ENCODE measurements around the gene PLAGL1.
"Not testable (repeated sequence)": the region's sequence is repeated elsewhere in the genome, so short reads cannot be mapped to it uniquely, and the experiment has no call there.

The PLAGL1 gene

GRCh38 chr6:144013486-144013909, 5.4 kb upstream of the PLAGL1 start:
- TF ChIP-seq CTCF (IDR thresholded peaks at IDR 0.05; ENCODE audit: low read length) (peak; percentile 83), EZH2 (IDR thresholded peaks at IDR 0.05; ENCODE audit: borderline replicate concordance, low read length) (no peak)
- H3F3A ChIP-seq (ENCODE audit: insufficient read depth, low read length): no peaks in the 10 kb centered on the region
- no peaks in the 10 kb centered on the region for H4K20me1 ChIP-seq (ENCODE audit: insufficient read depth, low read length)
- H3K27me3 ChIP-seq (ENCODE audit: insufficient read depth, low read length): no peaks in the 10 kb centered on the region
- no peaks in the 10 kb centered on the region for H3K4me1 ChIP-seq (ENCODE audit: insufficient read depth, low read length, severe bottlenecking)
- H3K4me2 ChIP-seq (ENCODE audit: low read length): no peak overlapping the region
- no peak overlapping the region for H2AFZ ChIP-seq (ENCODE audit: low read length)
- H3K27ac ChIP-seq (ENCODE audit: low read depth, low read length, poor library complexity, severe bottlenecking): no peak overlapping the region
- H3K9ac ChIP-seq (ENCODE audit: low read length): no peak overlapping the region
- no peaks in the 10 kb centered on the region for H3K36me3 ChIP-seq (ENCODE audit: insufficient read depth, low read length)
- H3K9me3 ChIP-seq (ENCODE audit: low read length): no peaks in the 10 kb centered on the region
- H3K4me3 ChIP-seq (ENCODE audit: low read depth, low read length, poor library complexity, severe bottlenecking): no peak overlapping the region
- no peaks in the 10 kb centered on the region for H3K9me2 ChIP-seq (ENCODE audit: low read depth, low read length)
- H3K79me2 ChIP-seq (ENCODE audit: insufficient read depth, low read length): no peaks in the 10 kb centered on the region

GRCh38 chr6:144012534-144012933, 4.5 kb upstream of the PLAGL1 start:
- no peaks in the 10 kb centered on the region for H3K36me3 ChIP-seq (ENCODE audit: insufficient read depth, low read length)
- no peak overlapping the region for H3K4me3 ChIP-seq (ENCODE audit: low read depth, low read length, poor library complexity, severe bottlenecking)
- no peak for TF ChIP-seq EZH2 (IDR thresholded peaks at IDR 0.05; ENCODE audit: borderline replicate concordance, low read length)
- TF ChIP-seq CTCF (IDR thresholded peaks at IDR 0.05; ENCODE audit: low read length): no peak
- H3K9me2 ChIP-seq (ENCODE audit: low read depth, low read length): no peaks in the 10 kb centered on the region
- no peaks in the 10 kb centered on the region for H3F3A ChIP-seq (ENCODE audit: insufficient read depth, low read length)
- no peak overlapping the region for H3K9ac ChIP-seq (ENCODE audit: low read length)
- H3K4me2 ChIP-seq (ENCODE audit: low read length): no peak overlapping the region
- no peaks in the 10 kb centered on the region for H3K9me3 ChIP-seq (ENCODE audit: low read length)
- H3K79me2 ChIP-seq (ENCODE audit: insufficient read depth, low read length): no peaks in the 10 kb centered on the region
- no peak overlapping the region for H3K27ac ChIP-seq (ENCODE audit: low read depth, low read length, poor library complexity, severe bottlenecking)
- H4K20me1 ChIP-seq (ENCODE audit: insufficient read depth, low read length): no peaks in the 10 kb centered on the region
- no peak overlapping the region for H2AFZ ChIP-seq (ENCODE audit: low read length)
- H3K27me3 ChIP-seq (ENCODE audit: insufficient read depth, low read length): no peaks in the 10 kb centered on the region
- H3K4me1 ChIP-seq (ENCODE audit: insufficient read depth, low read length, severe bottlenecking): no peaks in the 10 kb centered on the region

- not testable (repeated sequence) for H3K4me1 ChIP-seq (ENCODE audit: insufficient read depth, low read length, severe bottlenecking); H3K4me2 ChIP-seq (ENCODE audit: low read length); H3K9me3 ChIP-seq (ENCODE audit: low read length); H3K4me3 ChIP-seq (ENCODE audit: low read depth, low read length, poor library complexity, severe bottlenecking); H3K27ac ChIP-seq (ENCODE audit: low read depth, low read length, poor library complexity, severe bottlenecking); H3K27me3 ChIP-seq (ENCODE audit: insufficient read depth, low read length); H3K9ac ChIP-seq (ENCODE audit: low read length); H2AFZ ChIP-seq (ENCODE audit: low read length); H3K9me2 ChIP-seq (ENCODE audit: low read depth, low read length); H4K20me1 ChIP-seq (ENCODE audit: insufficient read depth, low read length); H3F3A ChIP-seq (ENCODE audit: insufficient read depth, low read length); H3K79me2 ChIP-seq (ENCODE audit: insufficient read depth, low read length); H3K36me3 ChIP-seq (ENCODE audit: insufficient read depth, low read length)
These were observed 1.6 kb upstream of the PLAGL1 start for GRCh38 chr6:144009628-144010027.

GRCh38 chr6:144008846-144009245, 787 bp upstream of the PLAGL1 start:
- Histone ChIP-seq H3K4me2 (ENCODE audit: low read length) (no peak overlapping the region), H3K9ac (ENCODE audit: low read length) (no peak overlapping the region), H3K9me2 (ENCODE audit: low read depth, low read length) (no peaks in the 10 kb centered on the region), H3K9me3 (ENCODE audit: low read length) (no peaks in the 10 kb centered on the region), H3K27ac (ENCODE audit: low read depth, low read length, poor library complexity, severe bottlenecking) (no peak overlapping the region), H3K4me3 (ENCODE audit: low read depth, low read length, poor library complexity, severe bottlenecking) (no peak overlapping the region), H4K20me1 (ENCODE audit: insufficient read depth, low read length) (no peaks in the 10 kb centered on the region), H3K79me2 (ENCODE audit: insufficient read depth, low read length) (no peaks in the 10 kb centered on the region), H3K4me1 (ENCODE audit: insufficient read depth, low read length, severe bottlenecking) (no peaks in the 10 kb centered on the region), H3F3A (ENCODE audit: insufficient read depth, low read length) (no peaks in the 10 kb centered on the region), H2AFZ (ENCODE audit: low read length) (no peak overlapping the region), H3K36me3 (ENCODE audit: insufficient read depth, low read length) (no peaks in the 10 kb centered on the region), H3K27me3 (ENCODE audit: insufficient read depth, low read length) (no peaks in the 10 kb centered on the region)
- TF ChIP-seq CTCF (IDR thresholded peaks at IDR 0.05; ENCODE audit: low read length) (no peak), EZH2 (IDR thresholded peaks at IDR 0.05; ENCODE audit: borderline replicate concordance, low read length) (no peak)
